ENCODE measurements around the gene BATF2. TPM values are rescaled to one million over a fixed set of nuclear protein-coding genes. Genes with fewer than 3 reads are reported as not detected.
"Not testable (repeated sequence)": the region's sequence is repeated elsewhere in the genome, so short reads cannot be mapped to it uniquely, and the experiment has no call there.

Gene BATF2
- total RNA-seq, 1 experiment from 2014 or later: 0.51 TPM

DNA sequence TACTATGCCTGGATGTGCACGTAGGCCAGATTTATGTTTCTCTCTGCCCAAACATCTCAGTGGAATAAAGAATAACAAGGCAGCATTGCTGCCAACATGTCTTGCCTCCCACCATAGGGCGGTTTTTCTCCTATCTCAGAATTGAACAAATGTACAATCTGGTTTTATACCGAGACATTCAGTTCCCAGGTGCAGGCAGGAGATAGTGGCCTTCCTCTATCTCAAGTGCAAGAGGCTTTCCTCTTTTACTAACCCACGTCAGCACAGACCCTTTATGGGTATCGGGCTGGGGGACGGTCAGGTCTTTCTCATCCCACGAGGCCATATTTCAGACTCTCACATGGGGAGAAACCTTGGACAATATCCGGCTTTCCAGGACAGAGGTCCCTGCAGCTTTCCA, 26.7 kb upstream of the BATF2 start:
- not testable (repeated sequence) for H3K36me3 ChIP-seq; H3K4me3 ChIP-seq; H3K4me1 ChIP-seq; H3K27me3 ChIP-seq; H3K9me3 ChIP-seq (replicated peaks); H3K27ac ChIP-seq; DNase-seq

DNA sequence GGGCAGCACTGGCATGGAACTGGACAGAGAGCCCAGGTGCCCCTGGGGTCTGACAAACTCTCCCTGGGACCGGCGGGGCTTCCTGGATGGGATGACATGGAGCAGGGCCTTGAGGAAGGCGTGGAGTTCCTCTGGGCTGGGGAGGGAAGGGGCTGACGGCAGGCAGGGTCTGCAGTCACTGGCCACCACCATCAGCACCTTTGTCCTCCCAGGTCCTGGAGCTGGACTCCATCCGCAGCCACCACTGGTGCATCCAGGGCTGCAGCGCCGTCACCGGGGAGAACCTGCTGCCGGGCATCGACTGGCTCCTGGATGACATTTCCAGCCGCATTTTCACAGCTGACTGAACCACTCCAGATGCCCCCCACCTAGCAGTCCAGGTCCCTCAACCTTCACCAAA, 24.7 kb upstream of the BATF2 start:
- H3K36me3 ChIP-seq: 0 out of 2 replicates have a peak, but pooled peaks cover 2% of the 10 kb centered on the region
- no peak overlapping the region for H3K27ac ChIP-seq
- H3K27me3 ChIP-seq: no peaks in the 10 kb centered on the region
- no peak overlapping the region for H3K4me3 ChIP-seq
- DNase-seq: no peak
- H3K9me3 ChIP-seq (replicated peaks): no peaks in the 10 kb centered on the region
- H3K4me1 ChIP-seq: no peaks in the 10 kb centered on the region

DNA sequence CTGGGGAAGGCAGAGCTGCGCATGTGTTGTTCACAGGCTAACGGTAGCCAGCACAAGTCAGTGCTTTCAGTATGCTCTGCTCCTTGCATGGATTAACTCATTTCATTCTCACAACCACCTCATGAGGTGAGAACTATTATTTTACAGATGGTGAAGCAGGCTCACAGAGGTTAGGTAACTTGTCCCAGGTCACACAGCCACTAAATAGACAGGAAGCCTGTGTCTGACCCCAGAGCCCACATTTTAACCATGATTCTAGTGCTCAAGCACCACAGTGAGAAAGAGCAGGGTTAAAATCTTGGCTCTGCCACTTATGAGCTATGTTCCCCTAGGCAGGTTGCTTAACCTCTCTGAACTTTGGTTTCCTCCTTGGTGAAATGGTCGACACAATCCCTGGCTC, 24.2 kb upstream of the BATF2 start:
- Histone ChIP-seq H3K4me1 (no peaks in the 10 kb centered on the region), H3K27ac (no peak overlapping the region), H3K36me3 (0 out of 2 replicates have a peak, but pooled peaks cover 2% of the 10 kb centered on the region), H3K4me3 (no peak overlapping the region), H3K9me3 (replicated peaks) (no peaks in the 10 kb centered on the region), H3K27me3 (no peaks in the 10 kb centered on the region)
- DNase-seq: no peak

DNA sequence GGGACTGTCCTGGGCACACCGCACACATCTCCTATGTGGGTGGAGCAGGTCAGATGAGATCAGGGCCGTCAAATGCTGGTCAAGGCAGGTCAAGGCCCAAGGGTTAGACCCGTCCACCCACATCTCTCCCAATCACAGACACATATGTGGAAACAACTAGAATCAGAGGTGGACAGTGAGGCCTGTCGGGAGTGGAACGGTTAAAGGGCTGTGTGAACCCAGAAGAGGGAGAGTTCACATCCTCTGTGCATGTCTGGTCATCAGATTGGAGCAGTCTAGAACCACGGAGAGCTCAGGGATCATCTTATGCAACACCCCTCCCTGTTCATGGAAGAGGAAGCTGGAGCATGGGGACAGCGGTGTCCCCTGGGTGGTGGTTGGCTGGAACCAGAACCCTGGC, 23.1 kb upstream of the BATF2 start:
- Histone ChIP-seq H3K9me3 (replicated peaks) (no peaks in the 10 kb centered on the region), H3K27ac (no peak overlapping the region), H3K27me3 (no peaks in the 10 kb centered on the region), H3K4me1 (no peaks in the 10 kb centered on the region), H3K36me3 (0 out of 2 replicates have a peak, but pooled peaks cover 2% of the 10 kb centered on the region), H3K4me3 (no peak overlapping the region)
- DNase-seq: no peak

DNA sequence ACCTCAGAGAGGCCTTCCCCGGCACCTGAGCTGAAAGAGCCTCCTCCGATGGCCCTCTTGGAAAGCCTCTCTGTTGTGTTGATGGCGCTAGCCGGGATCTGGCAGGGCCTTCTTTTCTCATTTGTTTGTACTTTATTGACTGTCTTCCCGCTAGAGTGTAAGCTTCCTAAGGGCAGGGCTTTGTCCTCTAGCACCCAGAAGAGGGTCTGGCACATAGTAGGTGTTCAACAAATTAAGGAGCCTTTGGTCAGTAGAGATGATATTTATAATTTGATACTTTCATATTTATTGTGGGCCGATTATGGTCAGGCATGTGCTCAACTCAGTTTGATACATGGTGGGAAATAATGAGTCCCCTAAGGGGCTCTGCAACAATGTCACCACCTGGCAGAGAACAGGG, 21.2 kb upstream of the BATF2 start:
- H3K4me3 ChIP-seq: no peak overlapping the region
- no peak overlapping the region for H3K27ac ChIP-seq
- no peaks in the 10 kb centered on the region for H3K4me1 ChIP-seq
- H3K36me3 ChIP-seq: 0 out of 2 replicates have a peak, but pooled peaks cover 2% of the 10 kb centered on the region
- H3K9me3 ChIP-seq (replicated peaks): no peaks in the 10 kb centered on the region
- no peaks in the 10 kb centered on the region for H3K27me3 ChIP-seq
- no peak for DNase-seq

DNA sequence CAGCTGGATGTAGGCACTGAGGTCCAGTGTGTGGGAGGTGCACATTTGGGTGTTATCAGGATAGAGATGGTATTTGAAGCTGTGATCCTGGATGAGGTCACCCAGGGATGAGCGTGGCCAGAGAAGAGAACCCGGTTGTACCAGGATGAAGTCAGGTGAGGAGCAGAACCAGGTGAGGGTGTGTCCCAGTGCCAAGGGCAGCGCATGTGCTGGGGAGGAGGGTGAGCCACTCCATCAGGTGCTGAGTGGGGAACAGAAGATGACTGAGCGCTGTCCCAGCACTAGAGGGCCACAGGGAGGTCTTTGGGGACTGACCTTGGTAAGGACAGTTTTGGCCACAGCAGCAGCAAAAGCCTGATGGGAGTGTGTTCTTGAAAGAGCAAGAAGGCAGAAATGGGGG, 19.9 kb upstream of the BATF2 start:
- Histone ChIP-seq H3K27me3 (no peaks in the 10 kb centered on the region), H3K36me3 (0 out of 2 replicates have a peak, but pooled peaks cover 2% of the 10 kb centered on the region), H3K9me3 (replicated peaks) (no peaks in the 10 kb centered on the region), H3K4me1 (no peaks in the 10 kb centered on the region), H3K27ac (no peak overlapping the region), H3K4me3 (no peak overlapping the region)
- DNase-seq: no peak

DNA sequence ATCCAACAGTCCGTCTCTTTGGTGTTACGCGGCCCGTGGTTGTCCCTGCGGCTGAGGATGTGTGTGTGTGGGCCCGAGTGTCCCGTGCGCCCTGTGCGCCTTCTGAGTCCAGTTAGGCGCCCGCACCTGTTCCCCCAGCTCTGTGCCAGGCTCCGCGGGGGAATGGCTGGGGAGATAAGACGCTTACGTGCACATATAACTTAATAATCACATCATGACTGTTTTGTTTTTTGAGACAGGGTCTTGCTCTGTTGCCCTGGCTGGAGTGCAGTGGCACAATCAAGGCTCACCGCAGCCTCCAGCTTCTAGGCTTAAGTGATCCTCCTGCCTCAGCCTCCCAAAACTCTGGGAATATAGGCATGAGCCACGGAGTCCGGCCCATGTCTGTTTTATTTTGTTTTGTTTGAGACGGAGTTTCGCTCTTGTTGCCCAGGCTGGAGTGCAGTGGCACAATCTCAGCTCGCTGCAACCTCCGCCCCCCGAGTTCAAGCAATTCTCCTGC, 18.0 kb upstream of the BATF2 start:
- peak; percentile 31 to 55 for DNase-seq
- H3K36me3 ChIP-seq: 0 out of 2 replicates have a peak, but pooled peaks cover 2% of the 10 kb centered on the region

DNA sequence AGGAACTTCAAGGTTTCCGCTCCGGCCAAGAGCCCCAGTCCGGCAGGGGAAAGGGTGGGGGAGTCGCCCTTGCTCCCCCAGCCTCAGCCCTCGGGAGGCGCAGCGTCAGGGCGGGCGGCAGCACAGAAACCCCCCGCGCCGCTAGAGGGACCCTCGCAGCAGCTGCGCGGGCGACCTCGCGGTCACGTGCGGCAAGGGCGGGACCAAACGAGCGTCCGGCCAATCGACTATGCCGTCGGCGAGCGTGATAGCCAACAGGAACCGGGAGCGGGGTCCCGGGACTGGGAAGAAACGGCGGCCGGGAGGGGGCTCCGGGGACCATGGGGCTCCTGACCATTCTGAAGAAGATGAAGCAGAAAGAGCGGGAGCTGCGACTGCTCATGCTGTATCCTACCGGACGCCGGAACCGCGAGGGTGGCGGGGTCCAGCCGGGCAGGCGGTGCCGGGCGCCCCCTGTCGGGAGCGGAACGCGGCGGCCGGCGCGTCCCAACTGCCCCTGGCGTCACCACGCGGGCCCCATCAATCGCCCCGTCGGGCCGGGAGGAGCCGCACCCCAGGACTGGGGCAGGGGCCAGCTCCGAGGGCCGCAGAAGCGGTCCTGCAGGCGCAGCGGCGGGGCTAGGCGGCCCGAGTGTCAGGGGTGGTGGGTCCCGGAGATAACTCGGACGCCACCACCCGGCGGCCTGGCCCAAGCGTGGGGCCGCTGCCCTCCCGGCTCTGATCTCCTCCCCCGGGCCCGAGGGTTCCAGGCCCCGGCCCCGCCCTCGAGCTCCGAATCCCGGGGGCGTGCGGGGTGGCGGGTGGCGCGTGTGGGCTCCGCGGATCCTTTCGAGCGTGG, 17.3 kb upstream of the BATF2 start, which contains the start of gene ARL2:
Gene ARL2, plus strand, starts transcription at position 273 of the 838 bp plus-strand sequence. Its CDS starts 48 bp downstream, at position 321.
- Histone ChIP-seq H3K27me3 (no peaks in the 10 kb centered on the region), H3K9me3 (replicated peaks) (no peaks in the 10 kb centered on the region), H3K4me3 (peak within 1 kb of the TSS; percentile 77), H3K36me3 (0 out of 2 replicates have a peak, but pooled peaks cover 2% of the 10 kb centered on the region), H3K4me1 (no peaks in the 10 kb centered on the region), H3K27ac (peak within 1 kb of the TSS; percentile 87)
- peak; percentile 93 for DNase-seq

More for the DNA sequence above, 18.0 kb upstream of the BATF2 start:
- H3K27me3 ChIP-seq: no peaks in the 10 kb centered on the region
- peak overlapping the region; percentile 87 for H3K27ac ChIP-seq
- H3K9me3 ChIP-seq (replicated peaks): no peaks in the 10 kb centered on the region
- no peaks in the 10 kb centered on the region for H3K4me1 ChIP-seq
- H3K4me3 ChIP-seq: peak overlapping the region; percentile 77

DNA sequence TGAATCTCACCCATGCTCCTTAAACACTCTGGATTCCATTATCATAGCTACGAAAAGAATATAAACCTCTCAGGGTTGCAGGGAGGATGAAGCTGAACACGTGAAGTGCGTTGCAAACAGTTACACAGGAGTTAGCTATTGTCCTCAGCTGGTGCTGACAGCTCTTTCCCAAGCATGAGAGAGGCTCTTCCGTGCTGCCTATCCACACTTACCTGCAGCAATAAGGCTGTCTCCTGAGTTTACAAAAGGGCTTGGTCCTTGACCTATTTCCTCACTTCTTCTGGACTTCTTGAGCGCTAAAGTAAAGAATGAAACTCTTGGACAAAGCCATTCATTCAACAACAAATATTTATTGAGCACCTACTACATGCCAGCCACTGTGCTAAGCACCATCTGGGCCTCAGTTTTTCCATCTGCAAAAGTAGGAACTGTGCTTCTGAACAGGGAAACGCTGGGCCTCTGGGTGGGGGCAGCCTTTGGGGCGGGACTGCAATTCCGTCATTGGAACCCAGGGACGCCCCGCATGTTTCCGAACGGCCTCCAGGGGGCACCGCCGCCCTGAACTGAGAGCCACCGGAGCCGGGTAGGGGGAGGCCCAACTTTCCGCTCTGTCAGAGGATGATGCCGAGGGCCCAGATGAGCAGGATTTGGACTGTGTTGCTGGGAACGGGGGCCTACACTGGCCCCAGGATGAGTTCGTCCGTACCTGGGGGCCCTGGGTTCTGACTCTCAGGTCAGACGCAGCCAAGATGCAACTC, 16.5 kb upstream of the BATF2 start:
- Histone ChIP-seq H3K9me3 (replicated peaks) (no peaks in the 10 kb centered on the region), H3K4me1 (no peaks in the 10 kb centered on the region), H3K4me3 (peak overlapping the region; percentile 77), H3K36me3 (0 out of 2 replicates have a peak, but pooled peaks cover 2% of the 10 kb centered on the region), H3K27me3 (no peaks in the 10 kb centered on the region), H3K27ac (peak overlapping the region; percentile 87)
- DNase-seq: peak; percentile 88 to 91

DNA sequence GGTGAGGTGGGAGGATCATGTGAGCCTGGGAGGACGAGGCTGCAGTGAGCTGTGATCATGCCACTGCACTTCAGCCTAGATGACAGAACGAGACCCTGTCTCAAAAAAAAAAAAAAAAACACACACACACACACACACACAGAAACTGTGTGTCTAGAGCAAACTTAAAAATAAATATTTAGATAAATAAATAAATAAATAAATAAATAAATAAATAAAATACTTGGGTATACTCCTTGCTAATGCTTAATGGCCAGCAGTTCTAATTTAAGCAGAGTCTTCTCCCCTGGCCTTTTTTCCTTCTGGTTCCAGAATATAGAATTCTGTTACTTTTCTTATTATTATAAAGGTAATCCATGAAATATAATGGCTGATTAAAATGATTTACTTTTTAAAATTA, 12.1 kb upstream of the BATF2 start:
- no peaks in the 10 kb centered on the region for H3K9me3 ChIP-seq (replicated peaks)
- H3K4me3 ChIP-seq: no peak overlapping the region
- no peak overlapping the region for H3K27ac ChIP-seq
- no peak for DNase-seq
- no peaks in the 10 kb centered on the region for H3K27me3 ChIP-seq
- H3K36me3 ChIP-seq: no peaks in the 10 kb centered on the region
- H3K4me1 ChIP-seq: no peaks in the 10 kb centered on the region

DNA sequence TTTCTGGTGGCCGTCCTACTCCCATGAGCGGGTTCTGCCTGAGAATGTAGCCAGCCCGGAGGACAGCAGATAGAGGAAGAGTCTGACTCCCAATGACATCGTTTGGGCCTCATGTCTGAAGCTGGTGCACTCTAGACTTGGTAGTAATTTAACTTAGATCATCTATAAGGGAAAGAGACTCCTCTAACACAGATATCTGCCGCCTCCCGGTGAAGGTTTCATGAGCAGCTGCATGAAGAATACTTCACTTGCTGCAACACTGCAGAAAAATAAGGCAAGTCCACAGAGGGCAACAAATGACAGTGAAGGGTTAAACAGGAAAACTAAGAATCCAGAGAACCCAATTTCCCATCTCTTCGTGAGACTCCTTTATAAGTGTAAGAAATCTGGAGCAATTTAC, 11.2 kb upstream of the BATF2 start:
- H3K36me3 ChIP-seq: no peaks in the 10 kb centered on the region
- no peak overlapping the region for H3K4me3 ChIP-seq
- H3K27me3 ChIP-seq: 0 out of 2 replicates have a peak, but pooled peaks cover 2% of the 10 kb centered on the region
- H3K27ac ChIP-seq: no peak overlapping the region
- H3K4me1 ChIP-seq: no peaks in the 10 kb centered on the region
- no peak for DNase-seq
- H3K9me3 ChIP-seq (replicated peaks): no peaks in the 10 kb centered on the region

DNA sequence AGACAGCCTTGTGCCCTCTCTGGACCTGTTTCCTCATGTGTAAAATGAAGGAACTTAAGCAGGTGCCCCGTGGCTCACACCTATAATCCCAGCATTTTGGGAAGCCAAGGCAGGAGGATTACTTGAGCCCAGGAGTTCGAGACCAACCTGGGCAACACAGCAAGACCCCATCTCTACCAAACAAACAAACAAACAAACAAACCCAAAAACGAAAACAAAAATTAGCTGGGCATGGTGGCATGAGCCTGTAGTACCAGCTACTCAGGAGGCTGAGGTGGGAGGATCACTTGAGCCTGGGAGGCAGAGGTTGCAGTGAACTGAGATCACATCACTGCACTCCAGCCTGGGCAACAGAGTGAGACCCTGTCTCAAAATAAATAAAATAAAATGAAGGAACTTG, 7.2 kb upstream of the BATF2 start:
- H3K4me3 ChIP-seq; H3K27ac ChIP-seq; H3K4me1 ChIP-seq; H3K27me3 ChIP-seq; H3K36me3 ChIP-seq; DNase-seq; H3K9me3 ChIP-seq (replicated peaks): not testable (repeated sequence)

DNA sequence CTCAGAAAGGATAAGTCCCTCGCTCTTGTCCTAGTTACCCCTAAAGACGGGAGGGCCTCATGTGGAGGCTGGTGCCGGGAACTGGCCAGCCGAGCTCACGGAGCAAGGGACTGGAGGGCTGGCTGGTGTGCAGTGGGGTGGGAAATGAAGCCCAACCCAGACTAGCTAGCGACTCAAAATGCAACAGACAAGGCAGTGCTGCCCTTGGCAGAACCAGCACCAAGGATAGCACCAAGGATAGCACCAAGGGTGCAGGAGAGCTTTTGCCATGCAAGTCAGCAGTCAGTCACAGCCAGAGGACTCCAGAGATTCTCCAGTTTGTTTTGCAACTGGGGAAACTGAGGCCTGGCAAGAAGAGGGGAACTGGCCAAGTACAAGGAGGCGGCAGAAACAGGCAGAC, 6.5 kb upstream of the BATF2 start:
- Histone ChIP-seq H3K4me1 (no peaks in the 10 kb centered on the region), H3K27ac (no peak overlapping the region), H3K36me3 (no peaks in the 10 kb centered on the region), H3K27me3 (0 out of 2 replicates have a peak, but pooled peaks cover 3% of the 10 kb centered on the region), H3K4me3 (no peak overlapping the region), H3K9me3 (replicated peaks) (no peaks in the 10 kb centered on the region)
- DNase-seq: no peak

DNA sequence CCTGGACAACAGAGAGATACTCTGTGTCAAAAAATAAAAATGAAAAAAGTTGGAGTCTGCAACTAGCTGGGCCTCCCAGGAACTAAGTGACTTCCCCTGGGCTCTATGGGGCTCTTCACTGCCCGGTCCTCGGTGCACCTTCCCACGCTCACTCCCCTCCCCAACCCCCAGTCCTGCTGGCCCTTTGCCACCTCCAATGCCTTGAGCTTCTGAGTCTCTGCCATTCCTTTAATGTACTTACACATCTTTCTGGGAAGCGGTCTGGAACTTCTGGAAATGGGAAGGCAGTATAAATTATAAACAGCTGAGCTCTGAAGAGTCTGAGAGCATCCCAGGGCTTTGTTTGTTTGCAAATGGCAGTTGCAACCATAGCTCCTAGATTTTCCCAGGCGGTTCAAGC, 5.9 kb upstream of the BATF2 start:
- 0 out of 2 replicates have a peak, but pooled peaks cover 3% of the 10 kb centered on the region for H3K27me3 ChIP-seq
- H3K4me3 ChIP-seq: no peak overlapping the region
- H3K4me1 ChIP-seq: no peaks in the 10 kb centered on the region
- H3K27ac ChIP-seq: no peak overlapping the region
- DNase-seq: no peak
- H3K9me3 ChIP-seq (replicated peaks): no peaks in the 10 kb centered on the region
- H3K36me3 ChIP-seq: no peaks in the 10 kb centered on the region

DNA sequence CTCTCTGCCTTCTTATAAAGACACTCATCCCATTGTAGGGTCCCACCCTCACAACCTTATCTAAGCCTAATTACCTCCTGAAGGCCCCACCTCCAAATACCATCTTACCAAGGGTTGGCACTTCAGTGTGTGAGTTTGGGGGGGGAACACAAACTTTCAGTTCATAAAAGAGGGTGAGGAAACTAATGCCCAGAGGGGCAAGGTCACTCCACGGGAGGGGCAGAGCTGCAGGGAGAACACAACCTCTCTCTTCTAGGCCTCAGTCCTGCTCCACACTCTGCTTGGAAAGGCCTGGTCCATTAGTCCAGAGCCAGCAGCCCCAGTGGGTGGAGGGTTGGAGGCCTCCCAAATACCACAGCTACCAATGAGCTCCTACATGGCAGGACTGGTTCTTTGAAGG, 2.7 kb upstream of the BATF2 start:
- Histone ChIP-seq H3K4me1 (peaks cover 13% of the 10 kb centered on the region; the same call in 1 of the 2 replicates), H3K27me3 (0 out of 2 replicates have a peak, but pooled peaks cover 3% of the 10 kb centered on the region), H3K4me3 (no peak overlapping the region), H3K27ac (no peak overlapping the region), H3K36me3 (no peaks in the 10 kb centered on the region), H3K9me3 (replicated peaks) (no peaks in the 10 kb centered on the region)
- DNase-seq: no peak
